GM10248 (cell line): ENCODE data around the gene CFDP1.

Source experiments
- CTCF ChIA-PET: fragments of 300-600 bp; sonication (Branson Sonifier 250); formaldehyde crosslinking; extraction: SDS; loops from one replicate; lab custom pipeline; 2021; ENCODE audit warnings: antibody characterized with exemption; lab: Yijun Ruan, JAX
- POLR2A ChIA-PET: fragments of 350-650 bp; sonication (Branson Sonifier 250); formaldehyde crosslinking; extraction: SDS; loops from one replicate; lab custom pipeline; 2020; ENCODE audit warnings: antibody characterized with exemption; lab: Yijun Ruan, JAX
- DNase-seq: peaks from one replicate; pipeline ENCODE4 v3.0.0; 2012; ENCODE audit errors: extremely low spot score
- CTCF ChIP-seq: IDR thresholded peaks from 2 replicates; pipeline ENCODE4 v1.5.1; 2012; ENCODE audit warnings: mild to moderate bottlenecking, low read depth; ENCODE audit errors: extremely low read depth, missing control alignments, control extremely low read depth

The CFDP1 gene

GRCh38 chr16:75477680-75478473 is 44.6 kb upstream of the CFDP1 start:
- no peak for DNase-seq
- ChIA-PET CTCF (interaction anchor here (0.7 to 15.7 kb wide), 9 partner anchors 10 to 244 kb away, joined by 3 to 258 read pairs (median 3); partner anchors contain the start of genes CHST6 and TMEM170A), POLR2A (no interaction called here)

GRCh38 chr16:75476817-75477216 is 43.5 kb upstream of the CFDP1 start:
- DNase-seq = no peak
- no peak for TF ChIP-seq CTCF
- ChIA-PET POLR2A (interaction anchor here (0.6 kb wide), 1 partner anchor 12 kb away, joined by 3 read pairs; no protein-coding TSS in a partner anchor), CTCF (interaction anchor here (0.8 to 15.7 kb wide), 8 partner anchors 11 to 278 kb away, joined by 3 to 258 read pairs (median 4); partner anchors contain the start of genes CHST6 and TMEM170A)

More at GRCh38 chr16:75477680-75478473, 44.6 kb upstream of the CFDP1 start:
- TF ChIP-seq CTCF = no peak

- no peak for TF ChIP-seq CTCF
- no peak for DNase-seq
- ChIA-PET POLR2A (interaction anchor here (0.9 kb wide), 1 partner anchor 20 kb away, joined by 6 read pairs; the partner anchor contains the start of gene CHST6), CTCF (interaction anchor here (0.8 to 15.7 kb wide), 6 partner anchors 10 to 276 kb away, joined by 3 to 258 read pairs (median 4); partner anchors contain the start of genes CHST6 and TMEM170A)
Measured at GRCh38 chr16:75475420-75475847, 42.1 kb upstream of the CFDP1 start.

GRCh38 chr16:75472908-75473877 is 39.9 kb upstream of the CFDP1 start:
- TF ChIP-seq CTCF = no peak
- no peak for DNase-seq
- ChIA-PET CTCF (interaction anchor here (0.8 to 15.7 kb wide), 21 partner anchors 8 to 293 kb away, joined by 3 to 258 read pairs (median 4); partner anchors contain the start of genes CFDP1, CHST6 and TMEM170A), POLR2A (no interaction called here)

GRCh38 chr16:75471723-75472633 is 38.7 kb upstream of the CFDP1 start:
- peak; percentile 81 for TF ChIP-seq CTCF
- POLR2A ChIA-PET = no interaction called here
- CTCF ChIA-PET = interaction anchor here (0.7 to 15.7 kb wide), 29 partner anchors 8 to 381 kb away, joined by 3 to 258 read pairs (median 3); partner anchors contain the start of genes CFDP1 and CHST6
- peak; percentile 74 for DNase-seq
